GM21723 (cell line): ENCODE measurements around the gene MACROD1.
"Not testable (repeated sequence)": the region's sequence is repeated elsewhere in the genome, so short reads cannot be mapped to it uniquely, and the experiment has no call there.

Source experiments
- ATAC-seq: cut with Tn5 transposase; IDR thresholded peaks from one replicate; pipeline ENCODE4 v1.9.1; 2021; ENCODE audit warnings: mild to moderate bottlenecking, moderate library complexity; ENCODE audit not compliant: unreplicated experiment

Gene MACROD1

DNA sequence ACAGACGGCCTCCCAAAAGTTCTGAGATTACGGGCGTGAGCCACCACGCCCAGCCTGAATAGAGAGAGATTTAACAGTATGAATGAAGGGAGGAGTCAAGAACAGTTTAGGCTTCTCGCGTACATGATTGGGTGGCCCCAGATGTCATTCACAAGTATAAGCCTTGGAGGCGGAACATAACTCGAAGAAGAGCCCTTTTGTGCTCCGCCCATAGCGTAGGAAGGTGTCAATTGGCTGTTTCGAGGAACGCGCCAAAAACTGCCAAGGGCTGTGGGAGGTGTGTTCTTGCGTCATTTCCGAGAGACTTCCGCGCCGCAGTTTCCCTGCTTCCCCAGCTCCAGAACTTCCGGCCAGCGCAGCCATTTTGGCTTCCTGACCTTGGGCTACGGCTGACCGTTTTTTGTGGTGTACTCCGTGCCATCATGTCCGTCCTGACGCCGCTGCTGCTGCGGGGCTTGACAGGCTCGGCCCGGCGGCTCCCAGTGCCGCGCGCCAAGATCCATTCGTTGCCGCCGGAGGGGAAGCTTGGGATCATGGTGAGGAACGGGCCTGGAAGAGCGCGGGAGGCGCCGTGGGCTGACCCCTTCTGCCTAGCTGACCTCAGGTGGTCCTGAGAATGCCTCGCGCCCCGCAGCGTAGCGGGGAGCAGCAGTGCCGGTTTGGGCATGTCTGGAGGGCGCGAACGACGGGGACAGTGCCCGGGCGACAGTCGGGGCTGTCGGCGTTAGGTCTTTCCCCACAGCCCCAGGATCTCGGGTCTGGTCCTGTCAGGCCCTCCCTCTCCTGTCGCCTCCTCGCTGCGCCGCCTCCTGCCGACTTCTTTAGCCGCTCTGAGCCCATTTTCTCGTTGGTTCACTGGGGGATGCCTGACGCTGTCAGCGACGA lies 191.4 kb downstream of the MACROD1 start, which contains the start of gene COX8A:
Gene COX8A, plus strand, starts transcription at position 362 of the 885 bp plus-strand sequence. Its CDS starts 61 bp downstream, at position 423.
- peak; percentile 96 for ATAC-seq

DNA sequence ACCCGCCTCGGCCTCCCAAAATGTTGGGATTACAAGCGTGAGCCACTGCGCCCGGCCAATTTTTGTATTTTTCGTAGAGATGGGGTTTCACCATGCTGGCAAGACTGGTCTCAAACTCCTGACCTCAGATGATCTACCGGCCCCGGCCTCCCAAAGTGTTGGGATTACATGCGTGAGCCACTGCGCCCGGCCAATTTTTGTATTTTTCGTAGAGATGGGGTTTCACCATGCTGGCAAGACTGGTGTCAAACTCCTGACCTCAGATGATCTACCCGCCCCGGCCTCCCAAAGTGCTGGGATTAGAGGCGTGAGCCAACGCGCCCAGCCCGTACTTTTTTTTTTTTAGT lies 192.0 kb downstream of the MACROD1 start:
- ATAC-seq, result not testable (repeated sequence)

DNA sequence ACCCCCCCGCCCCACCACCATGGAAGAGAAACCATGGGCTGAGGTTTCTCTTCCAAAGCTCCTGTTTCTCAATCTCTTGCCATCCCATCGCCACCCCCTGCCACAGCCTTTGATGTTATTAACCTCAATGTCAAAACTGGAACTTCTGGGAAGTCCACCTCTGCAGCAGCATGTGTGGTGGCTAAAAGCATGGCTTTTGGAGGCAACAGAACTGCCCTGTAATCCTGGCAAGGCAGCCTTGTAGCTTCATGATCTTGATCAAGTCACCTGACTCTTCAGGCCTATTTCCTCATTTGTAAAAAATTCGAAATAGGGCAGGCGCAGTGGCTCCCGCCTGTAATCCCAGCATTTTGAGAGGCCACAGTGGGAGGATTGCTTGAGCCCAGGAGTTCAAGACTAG lies 195.0 kb downstream of the MACROD1 start:
- no peak for ATAC-seq

DNA sequence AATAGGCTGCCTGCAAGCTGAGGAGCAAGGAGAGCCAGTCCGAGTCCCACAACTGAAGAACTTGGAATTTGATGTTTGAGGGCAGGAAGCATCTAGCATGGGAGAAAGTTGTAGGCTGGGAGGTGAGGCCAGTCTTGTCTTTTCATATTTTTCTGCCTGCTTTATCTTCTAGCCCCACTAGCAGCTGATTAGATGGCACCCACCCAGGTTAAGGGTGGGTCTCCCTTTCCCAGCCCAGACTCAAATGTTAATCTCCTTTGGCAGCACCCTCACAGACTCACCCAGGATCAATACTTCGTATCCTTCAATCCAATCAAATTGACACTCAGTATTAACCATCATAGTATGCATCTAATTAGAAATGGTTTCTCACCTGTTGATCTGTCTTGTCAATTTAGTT lies 196.5 kb downstream of the MACROD1 start:
- ATAC-seq, result no peak

GRCh38 chr11:63966444-63966843 lies 199.5 kb downstream of the MACROD1 start:
- ATAC-seq, result no peak

GRCh38 chr11:63963895-63964294 lies 202.0 kb downstream of the MACROD1 start:
- ATAC-seq, result not testable (repeated sequence)

GRCh38 chr11:63961608-63962412 lies 204.1 kb downstream of the MACROD1 start:
- ATAC-seq, result no peak

DNA sequence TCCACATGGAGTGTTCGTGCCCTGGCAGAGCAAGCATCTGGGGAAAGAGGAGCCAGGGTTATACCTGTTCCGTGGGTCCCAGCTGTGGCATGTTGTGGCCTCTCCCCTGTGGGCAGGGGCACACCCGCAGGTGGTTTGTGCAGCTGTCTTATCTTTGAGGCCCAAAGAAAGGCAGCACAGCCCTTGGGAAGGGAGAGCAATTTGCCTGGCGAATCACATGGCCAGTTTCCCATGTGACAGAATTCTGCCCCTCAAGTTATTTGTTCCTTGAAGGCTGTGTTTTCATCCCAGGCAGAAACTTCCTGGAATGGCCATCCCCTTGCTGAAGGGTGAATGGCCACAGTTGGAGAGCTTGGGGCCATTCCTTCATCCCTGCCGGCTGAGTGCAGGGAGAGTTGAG lies 207.9 kb downstream of the MACROD1 start:
- no peak for ATAC-seq

DNA sequence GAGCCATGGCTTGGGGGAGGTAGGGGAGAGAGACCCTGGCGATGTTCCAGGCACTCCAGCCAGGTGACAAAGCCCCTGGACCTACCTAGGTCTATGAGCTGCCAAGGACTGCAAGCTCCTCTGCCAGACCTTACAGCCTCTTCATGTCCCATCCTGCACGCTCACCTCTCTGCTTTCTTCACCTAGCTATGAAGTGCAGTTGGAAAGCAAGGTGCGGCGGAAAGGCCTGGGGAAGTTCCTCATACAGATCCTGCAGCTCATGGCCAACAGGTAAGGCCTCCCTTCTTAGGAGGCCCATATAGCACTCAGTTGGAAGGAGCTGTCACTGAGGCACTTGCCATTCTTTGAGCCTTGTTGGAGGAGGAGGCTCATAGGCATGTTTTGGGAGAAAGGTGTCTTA lies 213.3 kb downstream of the MACROD1 start:
- no peak for ATAC-seq

DNA sequence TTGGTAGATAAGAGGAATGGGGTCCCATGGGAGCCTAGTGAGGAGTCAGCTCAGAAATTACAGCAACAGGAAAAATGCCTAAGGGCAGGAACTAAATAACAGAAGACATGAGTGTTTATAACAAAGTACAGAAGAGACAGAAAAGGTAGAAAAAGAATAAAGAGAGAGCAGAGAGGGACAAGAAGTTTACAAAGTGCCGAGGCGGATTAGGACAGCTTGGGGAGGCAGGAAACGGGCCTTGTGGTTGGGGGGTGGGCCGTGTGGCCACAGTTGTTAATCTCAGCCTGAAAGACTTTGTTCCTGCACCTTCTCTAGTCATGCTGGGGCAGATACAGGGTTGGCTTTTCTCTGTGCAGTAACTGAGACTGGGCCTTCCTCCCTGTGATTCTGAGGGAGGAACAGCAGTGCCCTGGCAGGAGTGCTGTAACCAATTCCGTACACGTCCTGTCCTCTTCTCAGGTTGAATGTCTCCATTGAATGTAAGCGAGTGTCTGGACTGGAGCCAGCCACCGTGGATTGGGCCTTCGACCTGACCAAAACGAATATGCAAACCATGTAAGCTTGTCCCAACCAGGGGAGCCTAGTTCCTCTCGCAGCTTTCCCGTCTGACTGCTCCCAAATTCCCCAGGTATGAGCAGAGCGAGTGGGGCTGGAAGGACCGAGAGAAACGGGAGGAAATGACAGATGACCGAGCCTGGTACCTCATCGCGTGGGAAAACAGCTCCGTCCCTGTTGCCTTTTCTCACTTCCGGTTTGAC lies 214.0 kb downstream of the MACROD1 start:
- ATAC-seq, result no peak
